GM19468 (cell line): ENCODE measurements around the gene TFF2.

Experiments
- ATAC-seq: cut with Tn5 transposase; IDR thresholded peaks from one replicate; pipeline ENCODE4 v1.9.1; 2021; ENCODE audit warnings: mild to moderate bottlenecking, moderate library complexity, moderate number of reproducible peaks; ENCODE audit not compliant: unreplicated experiment; ENCODE audit errors: extremely low read depth

TFF2 gene

GRCh38 chr21:42308914-42309752 lies 41.7 kb downstream of the TFF2 start:
- ATAC-seq = no peak

- no peak for ATAC-seq
These were observed 42.5 kb downstream of the TFF2 start for GRCh38 chr21:42308161-42308913.

GRCh38 chr21:42307106-42307505 lies 43.7 kb downstream of the TFF2 start:
- no peak for ATAC-seq

- no peak for ATAC-seq
These were observed 44.3 kb downstream of the TFF2 start for GRCh38 chr21:42306366-42307035.

- no peak for ATAC-seq
These were observed 45.1 kb downstream of the TFF2 start for GRCh38 chr21:42305707-42306147.

- no peak for ATAC-seq
These were observed 46.0 kb downstream of the TFF2 start for GRCh38 chr21:42304556-42305454.

GRCh38 chr21:42303443-42303842 lies 47.4 kb downstream of the TFF2 start:
- no peak for ATAC-seq

- no peak for ATAC-seq
These were observed 48.0 kb downstream of the TFF2 start for GRCh38 chr21:42302794-42303193.

- no peak for ATAC-seq
These were observed 48.6 kb downstream of the TFF2 start for GRCh38 chr21:42302076-42302650.

GRCh38 chr21:42301371-42302075 lies 49.3 kb downstream of the TFF2 start:
- ATAC-seq = no peak

- no peak for ATAC-seq
These were observed 49.8 kb downstream of the TFF2 start for GRCh38 chr21:42300956-42301355.

- no peak for ATAC-seq
These were observed 50.7 kb downstream of the TFF2 start for GRCh38 chr21:42300045-42300583.

GRCh38 chr21:42299324-42300044 lies 51.3 kb downstream of the TFF2 start:
- no peak for ATAC-seq

- no peak for ATAC-seq
These were observed 52.1 kb downstream of the TFF2 start for GRCh38 chr21:42298657-42299056.

GRCh38 chr21:42298237-42298636 lies 52.6 kb downstream of the TFF2 start:
- ATAC-seq = no peak

GRCh38 chr21:42297377-42297776 lies 53.4 kb downstream of the TFF2 start:
- ATAC-seq = no peak

- ATAC-seq = no peak
These were observed 54.3 kb downstream of the TFF2 start for GRCh38 chr21:42296501-42296900.
